ENCODE measurements around the gene ZFAND3. TPM values are rescaled to one million over a fixed set of nuclear protein-coding genes. Genes with fewer than 3 reads are reported as not detected.

The ZFAND3 gene
- total and polyA plus RNA-seq, 12 donors = 21.4 to 163 (median 46.3) TPM

GRCh38 chr6:38164131-38164481 lies 344.6 kb downstream of the ZFAND3 start:
- no peaks in the 10 kb centered on the region for H3K9me3 ChIP-seq (replicated peaks in 1 of 3)
- H3K27me3 ChIP-seq = no peaks in the 10 kb centered on the region
- H3K4me3 ChIP-seq = no peak overlapping the region
- H3K36me3 ChIP-seq (replicated peaks in 1 of 2) = no peaks in the 10 kb centered on the region
- intact Hi-C loops (cut with DNase I) = no loop called here
- TF ChIP-seq CTCF (IDR thresholded peaks at IDR 0.05) (no peak), POLR2A (IDR thresholded peaks at IDR 0.05) (no peak)
- 83 to 89% (median 85%) methylated on average over 6 of the region's 6 CpGs for WGBS, 4 donors
- no peak for DNase-seq
- no peak overlapping the region for H3K27ac ChIP-seq
- H3K4me1 ChIP-seq (replicated peaks in 1 of 2) = no peaks in the 10 kb centered on the region

DNA sequence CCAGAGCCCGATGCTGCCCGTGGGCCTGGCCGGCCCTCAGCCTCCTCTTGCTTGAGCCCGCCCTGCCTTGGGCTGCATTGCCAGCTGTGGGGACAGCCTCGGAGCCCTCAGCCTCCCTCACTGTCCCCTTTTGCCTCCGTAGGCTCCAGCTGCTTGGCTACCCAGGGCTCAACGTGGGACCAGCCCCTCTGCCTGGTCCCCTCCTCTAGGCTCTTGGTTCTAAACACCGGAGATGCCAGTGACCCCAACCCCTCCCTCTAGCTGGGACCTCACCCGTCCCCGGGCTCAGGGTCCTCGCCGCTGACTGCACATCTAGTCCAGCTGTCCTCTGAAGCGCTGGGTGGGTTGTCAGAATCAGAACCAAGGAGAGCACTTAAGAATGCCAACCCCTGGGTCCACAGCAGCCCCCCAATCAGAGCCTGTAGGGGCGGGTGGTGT lies 345.2 kb downstream of the ZFAND3 start:
- Histone ChIP-seq H3K4me3 (no peak overlapping the region), H3K4me1 (replicated peaks in 1 of 2) (no peaks in the 10 kb centered on the region), H3K27me3 (no peaks in the 10 kb centered on the region), H3K36me3 (replicated peaks in 1 of 2) (no peaks in the 10 kb centered on the region), H3K9me3 (replicated peaks in 1 of 3) (no peaks in the 10 kb centered on the region), H3K27ac (no peak overlapping the region)
- intact Hi-C loops (cut with DNase I) = no loop called here
- WGBS, 4 donors = 88 to 94% (median 91%) methylated on average over 13 to 14 of the region's 14 CpGs
- DNase-seq = no peak
- no peak for TF ChIP-seq POLR2A (IDR thresholded peaks at IDR 0.05)

- WGBS, 4 donors = 77 to 80% (median 79%) methylated on average over 10 to 32 of the region's 32 CpGs
- Histone ChIP-seq H3K27me3 (no peaks in the 10 kb centered on the region), H3K4me1 (replicated peaks in 1 of 2) (no peaks in the 10 kb centered on the region), H3K27ac (no peak overlapping the region), H3K36me3 (replicated peaks in 1 of 2) (no peaks in the 10 kb centered on the region), H3K4me3 (no peak overlapping the region), H3K9me3 (replicated peaks in 1 of 3) (no peaks in the 10 kb centered on the region)
- TF ChIP-seq CTCF (IDR thresholded peaks at IDR 0.05) = no peak
- TF ChIP-seq POLR2A (IDR thresholded peaks at IDR 0.05) = no peak
- intact Hi-C loops (cut with DNase I) = no loop called here
- no peak for DNase-seq
Observed at GRCh38 chr6:38166411-38167240, 347.1 kb downstream of the ZFAND3 start.

DNA sequence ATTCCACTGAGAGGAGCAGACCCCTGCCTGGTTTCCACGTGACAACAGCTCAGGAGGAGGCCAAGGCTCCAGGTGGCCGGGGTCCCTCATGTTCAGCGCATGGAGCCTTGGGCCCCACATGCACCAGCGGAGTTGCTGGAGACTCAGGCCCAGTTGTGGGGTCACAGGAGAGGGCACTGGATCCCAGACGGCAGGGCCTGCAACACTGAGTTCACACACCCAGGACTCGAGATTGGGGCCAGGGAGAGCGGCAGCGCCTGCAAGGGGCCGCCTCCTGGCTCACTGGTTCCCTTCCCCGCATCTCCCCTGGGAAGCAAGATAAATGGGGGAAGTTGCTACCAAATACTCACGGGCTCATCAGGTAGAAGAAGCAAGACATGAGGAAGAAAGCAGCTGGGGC lies 348.1 kb downstream of the ZFAND3 start:
- no peaks in the 10 kb centered on the region for H3K36me3 ChIP-seq (replicated peaks in 1 of 2)
- WGBS, 4 donors = 87 to 93% (median 91%) methylated on average over 7 to 11 of the region's 11 CpGs
- no peak for TF ChIP-seq POLR2A (IDR thresholded peaks at IDR 0.05)
- no peak for TF ChIP-seq CTCF (IDR thresholded peaks at IDR 0.05)
- no peaks in the 10 kb centered on the region for H3K9me3 ChIP-seq (replicated peaks in 1 of 3)
- intact Hi-C loops (cut with DNase I) = no loop called here
- no peak overlapping the region for H3K4me3 ChIP-seq
- no peak for DNase-seq
- no peaks in the 10 kb centered on the region for H3K27me3 ChIP-seq
- no peak overlapping the region for H3K27ac ChIP-seq
- H3K4me1 ChIP-seq (replicated peaks in 1 of 2) = no peaks in the 10 kb centered on the region

DNA sequence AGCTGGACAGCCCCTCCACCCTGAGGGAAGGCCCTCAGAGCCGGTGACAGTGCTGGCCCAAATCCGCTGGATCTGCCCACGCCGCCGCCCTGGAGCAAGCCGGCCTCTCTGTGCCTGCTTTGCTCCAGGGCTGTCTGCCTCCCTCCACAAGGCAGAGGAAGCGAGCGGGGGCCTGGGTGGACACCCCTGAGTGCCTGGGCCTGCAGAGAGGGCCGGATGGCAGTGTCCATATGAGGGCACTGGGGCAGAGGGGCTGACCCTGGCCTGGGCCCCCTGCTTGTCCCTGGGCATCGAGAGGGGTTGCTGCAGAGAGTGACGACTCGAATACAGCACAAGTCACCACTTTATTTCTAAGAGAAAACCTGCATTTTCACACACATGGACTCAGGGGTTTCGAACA lies 348.6 kb downstream of the ZFAND3 start:
- H3K36me3 ChIP-seq (replicated peaks in 1 of 2) = no peaks in the 10 kb centered on the region
- H3K4me3 ChIP-seq = no peak overlapping the region
- TF ChIP-seq POLR2A (IDR thresholded peaks at IDR 0.05) (no peak), CTCF (IDR thresholded peaks at IDR 0.05) (no peak)
- intact Hi-C loops (cut with DNase I) = no loop called here
- DNase-seq = no peak
- no peak overlapping the region for H3K27ac ChIP-seq
- H3K4me1 ChIP-seq (replicated peaks in 1 of 2) = no peaks in the 10 kb centered on the region
- no peaks in the 10 kb centered on the region for H3K9me3 ChIP-seq (replicated peaks in 1 of 3)
- no peaks in the 10 kb centered on the region for H3K27me3 ChIP-seq
- 89 to 100% (median 94%) methylated on average over 1 to 13 of the region's 13 CpGs for WGBS, 4 donors

Measured in adrenal gland (tissue), 12 donors.